Right lobe of liver (tissue), 4 donors: ENCODE measurements around the gene SCAMP2.

Experiments used
- CTCF ChIP-seq, 4 donors: fragments of 200-600 bp in 3 of 4; fragments of 450-650 bp in 1 of 4; IDR thresholded peaks; one replicate each; pipeline versions ENCODE4 v1.5.1 to v1.8.0; 2016 to 2022; ENCODE audit warnings: antibody characterized with exemption in 4 of 4, mild to moderate bottlenecking in 2 of 4
- POLR2A ChIP-seq: fragments of 450-650 bp; IDR thresholded peaks from one replicate; pipeline ENCODE4 v1.6.1; 2017; ENCODE audit warnings: antibody characterized with exemption, mild to moderate bottlenecking
- donor health status: DM: no; HTN: no; CAD: no.
- donor health status: DM: no; HTN: no; CAD: no.
- donor health status: DM: no; HTN: yes; CAD: no.

GRCh38 chr15:74843445-74843828 lies 29.7 kb downstream of the SCAMP2 start:
- no peak for TF ChIP-seq CTCF (IDR thresholded peaks at IDR 0.05)
- TF ChIP-seq POLR2A = no peak
